Limb (tissue), 2 donors: Measurements from ENCODE around the gene DDC.
"Not testable (repeated sequence)": the region's sequence is repeated elsewhere in the genome, so short reads cannot be mapped to it uniquely, and the experiment has no call there.

Experiments used
- DNase-seq, 2 donors: peaks; one replicate each; pipeline ENCODE4 v3.0.0-alpha.2; 2016; ENCODE audit errors: extremely low spot score in 2 of 2

The DDC gene

GRCh38 chr7:50528266-50529092 is 36.7 kb downstream of the DDC start:
- DNase-seq, result no peak

GRCh38 chr7:50519350-50519749 is 45.9 kb downstream of the DDC start:
- DNase-seq, result not testable (repeated sequence)

- DNase-seq, result no peak
Measured at GRCh38 chr7:50513166-50513871, 51.9 kb downstream of the DDC start.

GRCh38 chr7:50512384-50512783 is 52.8 kb downstream of the DDC start:
- DNase-seq, result no peak

GRCh38 chr7:50509459-50509858 is 55.7 kb downstream of the DDC start:
- DNase-seq, result no peak

- no peak for DNase-seq
Measured at GRCh38 chr7:50508471-50508943, 56.7 kb downstream of the DDC start.

GRCh38 chr7:50507898-50508470 is 57.2 kb downstream of the DDC start:
- no peak for DNase-seq

- no peak for DNase-seq
Measured at GRCh38 chr7:50505553-50506210, 59.5 kb downstream of the DDC start.

GRCh38 chr7:50504646-50505546 is 60.3 kb downstream of the DDC start:
- DNase-seq, result no peak

- no peak for DNase-seq
Measured at GRCh38 chr7:50502947-50503346, 62.3 kb downstream of the DDC start.

- peak in 1 of 2 donors; percentile 37 for DNase-seq
Measured at GRCh38 chr7:50502001-50502684, 63.1 kb downstream of the DDC start.

GRCh38 chr7:50499092-50499491 is 66.1 kb downstream of the DDC start:
- DNase-seq, result no peak

- no peak for DNase-seq
Measured at GRCh38 chr7:50497968-50498367, 67.2 kb downstream of the DDC start.

- DNase-seq, result no peak
Measured at GRCh38 chr7:50497068-50497642, 68.0 kb downstream of the DDC start.

GRCh38 chr7:50496569-50496968 is 68.6 kb downstream of the DDC start:
- DNase-seq, result no peak

GRCh38 chr7:50495746-50496145 is 69.5 kb downstream of the DDC start:
- no peak for DNase-seq

GRCh38 chr7:50492770-50493519 is 72.3 kb downstream of the DDC start:
- no peak for DNase-seq

GRCh38 chr7:50491943-50492342 is 73.3 kb downstream of the DDC start:
- DNase-seq, result no peak

GRCh38 chr7:50491209-50491608 is 74.0 kb downstream of the DDC start:
- DNase-seq, result no peak
